HepG2 (cell line): ENCODE results near the gene NDUFS5. TPM values are rescaled to one million over a fixed set of nuclear protein-coding genes. Genes with fewer than 3 reads are reported as not detected.

Experiments
- AGO2 ChIP-seq: fragments of 200-400 bp; formaldehyde crosslinking; optimal IDR thresholded peaks from 2 replicates; pipeline ENCODE3; 2017; ENCODE audit warnings: mild to moderate bottlenecking, low read depth, low read length, moderate library complexity
- AKAP8 ChIP-seq: sonication (generic); formaldehyde crosslinking; IDR thresholded peaks from 2 replicates; pipeline ENCODE4 v1.5.1; 2020; ENCODE audit warnings: mild to moderate bottlenecking, missing genetic modification reagents
- ARID2 ChIP-seq: sonication (generic); formaldehyde crosslinking; IDR thresholded peaks from 2 replicates; pipeline ENCODE4 v1.8.1; 2022; ENCODE audit warnings: mild to moderate bottlenecking, missing genetic modification reagents, borderline replicate concordance
- DR1 ChIP-seq: sonication (generic); formaldehyde crosslinking; IDR thresholded peaks from 2 replicates; pipeline ENCODE4 v1.8.0; 2021; ENCODE audit warnings: mild to moderate bottlenecking, missing genetic modification reagents, inconsistent platforms
- EP300 ChIP-seq, 3 experiments: sonication (generic) in 1 of 3; formaldehyde crosslinking in 1 of 3; IDR thresholded peaks; 2 replicates each; pipeline versions ENCODE4 v1.5.1 to v1.6.1; 2011 to 2020; ENCODE audit warnings: low read depth in 2 of 3, low read length in 2 of 3, borderline replicate concordance in 1 of 3, improper control_type of control experiment in 1 of 3, mild to moderate bottlenecking in 1 of 3, missing genetic modification reagents in 1 of 3, moderate library complexity in 1 of 3
- FOXC1 ChIP-seq: sonication (generic); formaldehyde crosslinking; IDR thresholded peaks from 2 replicates; pipeline ENCODE4 v1.8.0; 2022; ENCODE audit warnings: mild to moderate bottlenecking, missing genetic modification reagents, borderline replicate concordance
- HNF4A ChIP-seq: sonication (generic); formaldehyde crosslinking; IDR thresholded peaks from 2 replicates; pipeline ENCODE4 v1.4.0; 2020; ENCODE audit warnings: missing genetic modification reagents
- IRX3 ChIP-seq: sonication (generic); formaldehyde crosslinking; IDR thresholded peaks from 2 replicates; pipeline ENCODE4 v1.8.1; 2023; ENCODE audit warnings: mild to moderate bottlenecking, low read depth, missing genetic modification reagents, borderline replicate concordance
- JARID2 ChIP-seq: sonication (generic); formaldehyde crosslinking; IDR thresholded peaks from 2 replicates; pipeline ENCODE4 v1.8.1; 2023; ENCODE audit warnings: missing genetic modification reagents, inconsistent platforms; ENCODE audit not compliant: insufficient replicate concordance
- MBNL3 ChIP-seq: fragments of 250-450 bp; sonication (Bioruptor Pico); conservative IDR thresholded peaks from 2 replicates; pipeline ENCODE4 v1.8.0; 2022; ENCODE audit warnings: mild to moderate bottlenecking, inconsistent platforms
- POLR2G ChIP-seq: fragments of 200-400 bp; formaldehyde crosslinking; IDR thresholded peaks from 2 replicates; pipeline ENCODE4 v1.6.1; 2018; ENCODE audit warnings: mild to moderate bottlenecking, low read depth, low read length, moderate library complexity
- SIX1 ChIP-seq: sonication (generic); formaldehyde crosslinking; IDR thresholded peaks from 2 replicates; pipeline ENCODE4 v1.4.0; 2020; ENCODE audit warnings: missing genetic modification reagents, borderline replicate concordance
- SMAD9 ChIP-seq: sonication (generic); formaldehyde crosslinking; IDR thresholded peaks from 2 replicates; pipeline ENCODE4 v1.5.1; 2020; ENCODE audit warnings: mild to moderate bottlenecking, missing genetic modification reagents
- polyA plus RNA-seq, 8 experiments: library from polyadenylated mRNA; depleted of rRNA in 3 of 8; stranded (reverse) in 7 of 8; unstranded in 1 of 8; fragments of >200 nt; fragmentation: Illumina TruSeq in 4 of 8; extraction: Trizol in 4 of 8; gene quantifications; 2 replicates each; pipeline versions ENCODE4 v1.2.1 to v1.2.3, GENCODE V29; 2011 to 2016; ENCODE audit warnings: low read depth in 4 of 8, missing spikeins in 1 of 8, mixed read lengths in 1 of 8; ENCODE audit not compliant: insufficient read depth in 1 of 8
- total RNA-seq, 5 experiments: library from RNA; depleted of rRNA; stranded (reverse); fragments of >200 nt; fragmentation: Illumina TruSeq; extraction: Trizol; gene quantifications; 2 replicates each; pipeline ENCODE4 v1.2.3, GENCODE V29; 2016; ENCODE audit warnings: low read depth in 1 of 5
- TF ChIP-seq, protein P1 (sequence below): sonication (generic); formaldehyde crosslinking; IDR thresholded peaks from 2 replicates; pipeline ENCODE4 v1.5.1; 2020; ENCODE audit warnings: mild to moderate bottlenecking, missing genetic modification reagents
- TF ChIP-seq, protein P2 (sequence below): sonication (generic); formaldehyde crosslinking; conservative IDR thresholded peaks from 2 replicates; pipeline ENCODE4 v1.4.0; 2020; ENCODE audit warnings: missing genetic modification reagents
- TF ChIP-seq, protein P3 (sequence below): sonication (generic); formaldehyde crosslinking; IDR thresholded peaks from 2 replicates; pipeline ENCODE4 v1.4.0; 2020; ENCODE audit warnings: mild to moderate bottlenecking, missing genetic modification reagents, borderline replicate concordance
- TF ChIP-seq, protein P4 (sequence below): sonication (generic); formaldehyde crosslinking; IDR thresholded peaks from 2 replicates; pipeline ENCODE4 v1.4.0; 2020; ENCODE audit warnings: missing genetic modification reagents

Gene NDUFS5
- total and polyA plus RNA-seq, 2 of the 13 experiments (the other 11 are each of a cell fraction or from before 2014, with no cell fraction given): 263 to 466 TPM

DNA sequence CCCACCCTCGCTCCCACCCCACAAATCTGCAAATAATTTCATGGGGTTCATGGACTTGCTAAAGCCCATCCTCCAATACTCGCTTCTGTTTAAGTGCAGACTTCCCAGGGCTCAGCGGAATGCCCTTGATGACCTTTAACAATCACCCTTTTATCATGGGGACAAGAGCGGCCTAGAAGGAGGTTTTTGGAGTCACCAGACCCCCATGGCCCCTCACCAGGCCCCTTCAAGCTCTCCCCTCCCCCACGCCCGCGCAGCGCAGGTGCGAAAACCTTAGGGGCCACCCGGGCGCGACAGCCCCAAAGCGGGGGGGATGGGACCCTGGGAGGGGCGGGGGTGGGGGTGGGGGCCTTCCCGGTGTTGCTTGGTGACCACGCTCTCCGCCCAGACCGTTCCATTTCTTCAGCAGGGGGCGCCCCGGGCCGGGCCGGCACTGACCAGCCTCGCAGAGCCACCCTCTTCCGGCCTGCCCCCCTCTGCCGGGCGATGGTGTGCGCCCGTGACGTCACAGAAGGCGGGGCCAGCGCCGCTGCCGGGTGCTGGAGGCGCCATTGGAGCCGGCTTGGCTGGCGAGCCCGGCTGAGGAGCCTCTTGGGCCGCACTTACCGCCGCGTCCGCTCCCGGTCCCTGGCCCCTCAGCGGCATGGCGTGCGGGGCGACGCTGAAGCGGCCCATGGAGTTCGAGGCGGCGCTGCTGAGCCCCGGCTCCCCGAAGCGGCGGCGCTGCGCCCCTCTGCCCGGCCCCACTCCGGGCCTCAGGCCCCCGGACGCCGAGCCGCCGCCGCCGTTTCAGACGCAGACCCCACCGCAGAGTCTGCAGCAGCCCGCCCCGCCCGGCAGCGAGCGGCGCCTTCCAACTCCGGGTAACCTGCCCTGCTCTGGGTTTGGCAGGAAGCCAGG lies 35.2 kb upstream of the NDUFS5 start, which contains the start of gene AKIRIN1 (continued):
- TF ChIP-seq, protein P1, sequence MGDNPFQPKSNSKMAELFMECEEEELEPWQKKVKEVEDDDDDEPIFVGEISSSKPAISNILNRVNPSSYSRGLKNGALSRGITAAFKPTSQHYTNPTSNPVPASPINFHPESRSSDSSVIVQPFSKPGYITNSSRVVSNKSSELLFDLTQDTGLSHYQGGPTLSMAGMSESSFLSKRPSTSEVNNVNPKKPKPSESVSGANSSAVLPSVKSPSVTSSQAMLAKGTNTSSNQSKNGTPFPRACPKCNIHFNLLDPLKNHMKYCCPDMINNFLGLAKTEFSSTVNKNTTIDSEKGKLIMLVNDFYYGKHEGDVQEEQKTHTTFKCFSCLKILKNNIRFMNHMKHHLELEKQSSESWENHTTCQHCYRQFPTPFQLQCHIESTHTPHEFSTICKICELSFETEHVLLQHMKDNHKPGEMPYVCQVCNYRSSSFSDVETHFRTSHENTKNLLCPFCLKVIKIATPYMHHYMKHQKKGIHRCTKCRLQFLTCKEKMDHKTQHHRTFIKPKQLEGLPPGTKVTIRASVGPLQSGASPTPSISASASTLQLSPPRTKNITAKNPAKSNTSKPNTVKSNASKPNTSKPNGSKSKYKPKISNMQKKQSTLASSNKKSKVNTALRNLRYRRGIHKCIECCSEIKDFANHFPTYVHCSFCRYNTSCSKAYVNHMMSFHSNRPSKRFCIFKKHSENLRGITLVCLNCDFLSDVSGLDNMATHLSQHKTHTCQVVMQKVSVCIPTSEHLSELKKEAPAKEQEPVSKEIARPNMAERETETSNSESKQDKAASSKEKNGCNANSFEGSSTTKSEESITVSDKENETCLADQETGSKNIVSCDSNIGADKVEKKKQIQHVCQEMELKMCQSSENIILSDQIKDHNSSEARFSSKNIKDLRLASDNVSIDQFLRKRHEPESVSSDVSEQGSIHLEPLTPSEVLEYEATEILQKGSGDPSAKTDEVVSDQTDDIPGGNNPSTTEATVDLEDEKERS (CRISPR knock-in tag): no peak
- TF ChIP-seq AKAP8 (CRISPR knock-in tag) (peak; percentile 22; the same call in 1 of the 2 replicates), EP300 (IDR thresholded peaks at IDR 0.05; ENCODE audit: low read depth in 2 of 2, low read length in 2 of 2) (peak in 1 of 2 experiments; percentile 27; a peak in 1 of 4 replicates), EP300 (CRISPR knock-in tag; IDR thresholded peaks at IDR 0.05; ENCODE audit: borderline replicate concordance) (no peak; the same call in 1 of the 2 replicates), FOXC1 (no peak; the same call in 1 of the 2 replicates), AGO2 (peak; percentile 86), SIX1 (CRISPR knock-in tag) (no peak), MBNL3 (CRISPR knock-in tag) (no peak), DR1 (CRISPR knock-in tag) (peak; percentile 69; the same call in 1 of the 2 replicates), IRX3 (CRISPR knock-in tag) (peak; percentile 17; the same call in 1 of the 2 replicates), ARID2 (CRISPR knock-in tag) (no peak), JARID2 (CRISPR knock-in tag) (peak; percentile 19), SMAD9 (CRISPR knock-in tag) (no peak), HNF4A (CRISPR knock-in tag) (peak; percentile 4; the same call in 1 of the 2 replicates), POLR2G (peak; percentile 95)
- TF ChIP-seq, protein P2, sequence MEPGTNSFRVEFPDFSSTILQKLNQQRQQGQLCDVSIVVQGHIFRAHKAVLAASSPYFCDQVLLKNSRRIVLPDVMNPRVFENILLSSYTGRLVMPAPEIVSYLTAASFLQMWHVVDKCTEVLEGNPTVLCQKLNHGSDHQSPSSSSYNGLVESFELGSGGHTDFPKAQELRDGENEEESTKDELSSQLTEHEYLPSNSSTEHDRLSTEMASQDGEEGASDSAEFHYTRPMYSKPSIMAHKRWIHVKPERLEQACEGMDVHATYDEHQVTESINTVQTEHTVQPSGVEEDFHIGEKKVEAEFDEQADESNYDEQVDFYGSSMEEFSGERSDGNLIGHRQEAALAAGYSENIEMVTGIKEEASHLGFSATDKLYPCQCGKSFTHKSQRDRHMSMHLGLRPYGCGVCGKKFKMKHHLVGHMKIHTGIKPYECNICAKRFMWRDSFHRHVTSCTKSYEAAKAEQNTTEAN: no peak
- TF ChIP-seq, protein P3, sequence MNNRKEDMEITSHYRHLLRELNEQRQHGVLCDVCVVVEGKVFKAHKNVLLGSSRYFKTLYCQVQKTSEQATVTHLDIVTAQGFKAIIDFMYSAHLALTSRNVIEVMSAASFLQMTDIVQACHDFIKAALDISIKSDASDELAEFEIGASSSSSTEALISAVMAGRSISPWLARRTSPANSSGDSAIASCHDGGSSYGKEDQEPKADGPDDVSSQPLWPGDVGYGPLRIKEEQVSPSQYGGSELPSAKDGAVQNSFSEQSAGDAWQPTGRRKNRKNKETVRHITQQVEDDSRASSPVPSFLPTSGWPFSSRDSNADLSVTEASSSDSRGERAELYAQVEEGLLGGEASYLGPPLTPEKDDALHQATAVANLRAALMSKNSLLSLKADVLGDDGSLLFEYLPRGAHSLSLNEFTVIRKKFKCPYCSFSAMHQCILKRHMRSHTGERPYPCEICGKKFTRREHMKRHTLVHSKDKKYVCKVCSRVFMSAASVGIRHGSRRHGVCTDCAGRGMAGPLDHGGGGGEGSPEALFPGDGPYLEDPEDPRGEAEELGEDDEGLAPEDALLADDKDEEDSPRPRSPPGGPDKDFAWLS: no peak
- TF ChIP-seq, protein P4, sequence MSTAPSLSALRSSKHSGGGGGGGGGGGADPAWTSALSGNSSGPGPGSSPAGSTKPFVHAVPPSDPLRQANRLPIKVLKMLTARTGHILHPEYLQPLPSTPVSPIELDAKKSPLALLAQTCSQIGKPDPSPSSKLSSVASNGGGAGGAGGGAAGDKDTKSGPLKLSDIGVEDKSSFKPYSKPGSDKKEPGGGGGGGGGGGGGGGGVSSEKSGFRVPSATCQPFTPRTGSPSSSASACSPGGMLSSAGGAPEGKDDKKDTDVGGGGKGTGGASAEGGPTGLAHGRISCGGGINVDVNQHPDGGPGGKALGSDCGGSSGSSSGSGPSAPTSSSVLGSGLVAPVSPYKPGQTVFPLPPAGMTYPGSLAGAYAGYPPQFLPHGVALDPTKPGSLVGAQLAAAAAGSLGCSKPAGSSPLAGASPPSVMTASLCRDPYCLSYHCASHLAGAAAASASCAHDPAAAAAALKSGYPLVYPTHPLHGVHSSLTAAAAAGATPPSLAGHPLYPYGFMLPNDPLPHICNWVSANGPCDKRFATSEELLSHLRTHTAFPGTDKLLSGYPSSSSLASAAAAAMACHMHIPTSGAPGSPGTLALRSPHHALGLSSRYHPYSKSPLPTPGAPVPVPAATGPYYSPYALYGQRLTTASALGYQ (CRISPR knock-in tag): peak; percentile 39; the same call in 1 of the 2 replicates
